ENCODE measurements around the gene TMEM250.
A peak's percentile ranks its signal among the peaks of the same experiment; 100 is the strongest.

TMEM250 gene

DNA sequence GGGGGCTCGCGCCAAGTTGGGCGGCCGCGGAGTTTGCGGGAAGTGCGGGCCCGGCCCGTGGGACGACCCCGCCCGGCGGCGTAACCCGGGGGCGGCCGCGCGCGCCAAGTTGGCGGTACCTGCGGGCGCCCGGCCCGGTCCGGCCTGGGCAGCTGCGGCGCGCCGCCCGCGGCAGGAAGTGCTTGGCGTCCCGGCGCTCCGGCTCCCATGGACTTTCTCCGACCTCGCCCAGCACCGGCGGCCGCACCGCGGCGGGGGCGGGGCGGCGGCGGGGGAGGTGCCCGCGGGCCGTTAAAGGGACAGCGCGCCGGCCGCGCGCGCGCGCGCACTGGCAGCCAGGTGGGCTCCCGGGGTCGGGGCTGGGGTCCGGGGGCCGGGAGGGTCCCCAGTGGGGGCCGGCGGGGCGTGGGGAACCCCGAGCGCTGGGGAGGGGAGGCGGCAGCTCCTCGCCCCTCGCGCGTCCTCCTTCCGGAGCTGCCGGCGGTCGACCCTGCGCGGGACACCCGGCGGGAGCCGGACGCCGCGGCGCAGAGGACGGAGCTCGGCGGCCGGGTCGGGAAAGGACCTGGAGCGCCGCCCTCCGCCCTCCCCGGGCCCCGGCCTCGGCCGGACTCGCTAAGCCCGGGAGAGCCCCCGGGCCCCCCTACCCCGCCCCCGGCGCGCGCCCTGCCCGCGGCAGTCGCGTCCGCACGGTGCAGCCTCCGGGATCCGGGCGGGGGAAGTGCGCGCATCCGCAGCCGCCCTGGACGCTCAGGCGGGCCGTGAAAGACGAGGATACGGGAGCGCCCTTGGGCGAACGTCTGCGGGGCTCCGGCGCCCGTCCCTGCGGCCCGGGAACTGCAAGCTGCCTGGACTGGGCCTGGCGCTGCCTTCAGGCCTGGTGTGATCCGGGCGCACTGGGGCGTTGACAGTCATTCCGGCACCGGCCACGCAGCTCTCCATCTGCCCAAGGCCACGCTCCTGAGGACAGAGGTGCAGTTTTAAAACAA lies 23.3 kb downstream of the TMEM250 start, which contains the start of gene NACC2:
TSS of gene NACC2 (minus strand) at position 220 of the 989 bp plus-strand sequence. CDS start 44,768 bp downstream, outside the sequence.
- DNase-seq (ENCODE audit: extremely low spot score) = peak; percentile 67
- TF ChIP-seq, protein P1, sequence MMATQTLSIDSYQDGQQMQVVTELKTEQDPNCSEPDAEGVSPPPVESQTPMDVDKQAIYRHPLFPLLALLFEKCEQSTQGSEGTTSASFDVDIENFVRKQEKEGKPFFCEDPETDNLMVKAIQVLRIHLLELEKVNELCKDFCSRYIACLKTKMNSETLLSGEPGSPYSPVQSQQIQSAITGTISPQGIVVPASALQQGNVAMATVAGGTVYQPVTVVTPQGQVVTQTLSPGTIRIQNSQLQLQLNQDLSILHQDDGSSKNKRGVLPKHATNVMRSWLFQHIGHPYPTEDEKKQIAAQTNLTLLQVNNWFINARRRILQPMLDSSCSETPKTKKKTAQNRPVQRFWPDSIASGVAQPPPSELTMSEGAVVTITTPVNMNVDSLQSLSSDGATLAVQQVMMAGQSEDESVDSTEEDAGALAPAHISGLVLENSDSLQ (IDR thresholded peaks at IDR 0.05) = no peak
- TF ChIP-seq ZNF384 (IDR thresholded peaks at IDR 0.05) = no peak
- TF ChIP-seq L3MBTL2 (conservative IDR thresholded peaks at IDR 0.05) = no peak
- TF ChIP-seq TARDBP (IDR thresholded peaks at IDR 0.05) = no peak
- TF ChIP-seq BHLHE40 (IDR thresholded peaks at IDR 0.05; ENCODE audit: borderline replicate concordance) = no peak
- no peak for TF ChIP-seq SUZ12 (IDR thresholded peaks at IDR 0.05)
- no peak for TF ChIP-seq HDGF (IDR thresholded peaks at IDR 0.05; ENCODE audit: borderline replicate concordance)
- no peak for TF ChIP-seq LEF1 (IDR thresholded peaks at IDR 0.05; ENCODE audit: borderline replicate concordance)
- no peak for TF ChIP-seq ELF4 (IDR thresholded peaks at IDR 0.05)
- no peak for TF ChIP-seq SP1 (IDR thresholded peaks at IDR 0.05)
- no peak for TF ChIP-seq FOXK2 (IDR thresholded peaks at IDR 0.05)
- TF ChIP-seq NFRKB (IDR thresholded peaks at IDR 0.05) = no peak
- CTCF ChIA-PET = no interaction called here
- POLR2A ChIA-PET = interaction anchor here (1.0 to 1.8 kb wide), 3 partner anchors 15 to 24 kb away, joined by 3 to 4 read pairs (median 4); no protein-coding TSS in a partner anchor

DNA sequence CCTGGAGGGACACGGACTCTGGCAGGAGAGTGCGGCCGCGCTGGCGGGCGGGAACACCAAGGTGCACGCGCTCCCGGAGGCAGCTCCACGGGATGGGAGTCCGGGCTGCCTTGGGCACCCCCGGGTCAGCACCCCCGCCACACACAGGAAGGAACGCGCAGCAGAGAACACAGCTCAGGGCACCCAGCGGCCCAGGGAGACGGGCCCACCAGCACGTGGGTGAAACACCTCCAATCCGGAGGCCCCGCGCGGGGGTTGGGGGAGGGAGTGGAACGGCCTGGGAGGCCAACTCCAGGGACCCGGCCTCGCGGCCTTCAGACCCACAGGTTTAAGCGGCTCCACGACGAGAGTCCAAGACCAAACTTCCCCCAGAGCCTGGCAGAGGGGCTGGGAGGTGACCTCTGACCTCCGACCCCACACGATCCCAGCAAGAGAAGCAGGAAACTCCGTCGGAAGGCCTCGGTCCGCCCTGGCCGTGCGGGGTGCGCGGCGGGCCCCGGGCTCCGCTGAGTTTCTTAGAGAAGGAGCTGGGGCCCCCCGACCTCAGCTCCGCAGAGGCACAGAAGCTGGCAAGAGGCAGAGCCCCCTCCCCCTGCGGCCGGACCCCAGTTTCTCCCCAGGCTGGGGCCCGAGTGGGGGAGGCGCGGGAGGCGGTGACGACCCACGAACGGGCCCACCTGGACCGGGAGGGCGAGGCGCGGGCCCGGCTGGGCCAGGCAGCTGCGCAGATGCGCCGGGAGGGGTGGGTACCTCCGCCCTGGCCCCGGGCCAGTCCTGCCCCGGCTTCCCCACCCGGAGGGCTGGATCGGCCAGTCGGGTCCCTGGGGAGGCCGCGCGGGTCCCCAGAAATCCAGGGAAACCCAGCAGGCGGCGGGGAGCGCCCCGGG lies 24.4 kb downstream of the TMEM250 start:
- CTCF ChIA-PET = interaction anchor here (0.6 to 1.0 kb wide), 2 partner anchors 28 to 29 kb away, joined by 3 read pairs; no protein-coding TSS in a partner anchor
- peak; percentile 56 for DNase-seq (ENCODE audit: extremely low spot score)
- TF ChIP-seq L3MBTL2 (conservative IDR thresholded peaks at IDR 0.05) = peak; percentile 68
- TF ChIP-seq TARDBP (IDR thresholded peaks at IDR 0.05) = no peak
- POLR2A ChIA-PET = interaction anchor here (0.7 to 1.5 kb wide), 4 partner anchors 14 to 44 kb away, joined by 3 to 7 read pairs (median 4); no protein-coding TSS in a partner anchor

GRCh38 chr9:136093346-136093986 lies 25.2 kb downstream of the TMEM250 start:
- CTCF ChIA-PET = interaction anchor here (1.0 kb wide), 1 partner anchor 30 kb away, joined by 3 read pairs; no protein-coding TSS in a partner anchor
- no peak for TF ChIP-seq FOXM1 (IDR thresholded peaks at IDR 0.05; ENCODE audit: borderline replicate concordance)
- TF ChIP-seq, protein P1 (IDR thresholded peaks at IDR 0.05) = no peak
- TF ChIP-seq CTBP1 (IDR thresholded peaks at IDR 0.05; ENCODE audit: borderline replicate concordance) = no peak
- no peak for TF ChIP-seq TARDBP (IDR thresholded peaks at IDR 0.05)
- no peak for TF ChIP-seq ZNF384 (IDR thresholded peaks at IDR 0.05)
- no peak for TF ChIP-seq SUZ12 (IDR thresholded peaks at IDR 0.05)
- TF ChIP-seq ELF4 (IDR thresholded peaks at IDR 0.05) = no peak
- TF ChIP-seq ARNT (IDR thresholded peaks at IDR 0.05) = no peak
- DNase-seq (ENCODE audit: extremely low spot score) = peak; percentile 44
- POLR2A ChIA-PET = interaction anchor here (1.5 kb wide), 2 partner anchors 18 to 45 kb away, joined by 3 to 7 read pairs; no protein-coding TSS in a partner anchor

GRCh38 chr9:136092741-136093140 lies 25.9 kb downstream of the TMEM250 start:
- no peak for TF ChIP-seq TARDBP (IDR thresholded peaks at IDR 0.05)
- POLR2A ChIA-PET = interaction anchor here (0.8 kb wide), 1 partner anchor 27 kb away, joined by 3 read pairs; no protein-coding TSS in a partner anchor
- CTCF ChIA-PET = no interaction called here
- DNase-seq (ENCODE audit: extremely low spot score) = no peak

GRCh38 chr9:136092353-136092650 lies 26.4 kb downstream of the TMEM250 start:
- ChIA-PET POLR2A (interaction anchor here (0.8 kb wide), 1 partner anchor 27 kb away, joined by 3 read pairs; no protein-coding TSS in a partner anchor), CTCF (no interaction called here)
- TF ChIP-seq ARNT (IDR thresholded peaks at IDR 0.05) (no peak), ZNF384 (IDR thresholded peaks at IDR 0.05) (no peak), SUZ12 (IDR thresholded peaks at IDR 0.05) (no peak), NFRKB (IDR thresholded peaks at IDR 0.05) (no peak), LEF1 (IDR thresholded peaks at IDR 0.05; ENCODE audit: borderline replicate concordance) (no peak), ELF4 (IDR thresholded peaks at IDR 0.05) (no peak)
- TF ChIP-seq, protein P1 (IDR thresholded peaks at IDR 0.05) = no peak
- no peak for DNase-seq (ENCODE audit: extremely low spot score)

Measured in HEK293T (cell line).